Panc1 (cell line): ENCODE results near the gene TPRX1. TPM values are rescaled to one million over a fixed set of nuclear protein-coding genes. Genes with fewer than 3 reads are reported as not detected.
"Not testable (repeated sequence)": the region's sequence is repeated elsewhere in the genome, so short reads cannot be mapped to it uniquely, and the experiment has no call there.

Experiments
- ATAC-seq: fragments of 200-7000 bp; cut with Tn5 transposase; 2 replicates; pipeline ENCODE4 v1.9.1; 2020; ENCODE audit warnings: mild to moderate bottlenecking, moderate library complexity
- BruUV-seq: library from RNA; stranded (reverse); fragments of 400-500 nt; replicated peaks from 2 replicates; lab custom pipeline; 2021; lab: Mats Ljungman, UMichigan
- CTCF ChIA-PET: fragments of 300-600 bp; sonication (Branson Sonifier 250); formaldehyde crosslinking; loops from one replicate; lab custom pipeline; 2022; ENCODE audit warnings: antibody characterized with exemption; lab: Charles Lee
- POLR2A ChIA-PET: fragments of 300-600 bp; sonication (Branson Sonifier 250); formaldehyde crosslinking; loops from one replicate; lab custom pipeline; 2022; ENCODE audit warnings: antibody characterized with exemption; lab: Charles Lee
- DNase-seq: peaks from one replicate; pipeline ENCODE4 v3.0.0-alpha.2; 2010; ENCODE audit warnings: low read depth, low spot score
- H3K27ac ChIP-seq: 2 replicates; pipeline ENCODE4 v1.5.1; 2011; ENCODE audit warnings: mild to moderate bottlenecking, low read length, inconsistent platforms
- H3K27me3 ChIP-seq: fragments of 200-500 bp; sonication (Bioruptor generic); 2 replicates; pipeline ENCODE4 v1.6.0; 2014; ENCODE audit warnings: low read length, inconsistent platforms; ENCODE audit not compliant: control insufficient read depth, insufficient read depth
- H3K36me3 ChIP-seq: fragments of 200-500 bp; sonication (Bioruptor generic); 2 replicates; pipeline ENCODE4 v1.5.1; 2014; ENCODE audit warnings: inconsistent platforms, mild to moderate bottlenecking, low read length, moderate library complexity; ENCODE audit not compliant: control insufficient read depth, insufficient read depth
- H3K4me1 ChIP-seq: 2 replicates; pipeline ENCODE4 v1.5.1; 2011; ENCODE audit warnings: inconsistent platforms, mild to moderate bottlenecking, low read length, moderate library complexity; ENCODE audit not compliant: control insufficient read depth, insufficient read depth
- H3K4me3 ChIP-seq, 2 experiments: 2 replicates each; pipeline ENCODE4 v1.5.1; 2011 to 2012; ENCODE audit warnings: low read depth in 2 of 2, low read length in 2 of 2, mild to moderate bottlenecking in 2 of 2, inconsistent platforms in 1 of 2, moderate library complexity in 1 of 2
- H3K9me3 ChIP-seq: fragments of 200-500 bp; sonication (Bioruptor generic); 2 replicates; pipeline ENCODE4 v1.5.1; 2014; ENCODE audit warnings: low read depth, mild to moderate bottlenecking, inconsistent platforms, low read length, moderate library complexity; ENCODE audit not compliant: control insufficient read depth, insufficient read depth
- CTCF ChIP-seq: fragments of 450-650 bp; IDR thresholded peaks from 2 replicates; pipeline ENCODE4 v1.5.1; 2017; ENCODE audit warnings: mild to moderate bottlenecking
- POLR2AphosphoS5 ChIP-seq: IDR thresholded peaks from 2 replicates; pipeline ENCODE4 v1.6.1; 2012; ENCODE audit warnings: mild to moderate bottlenecking, low read depth, low read length, moderate library complexity
- REST ChIP-seq, 2 experiments: IDR thresholded peaks; 2 replicates each; pipeline ENCODE4 v1.6.1; 2011 to 2012; ENCODE audit warnings: low read depth in 2 of 2, control low read depth in 1 of 2, low read length in 1 of 2, mild to moderate bottlenecking in 1 of 2, moderate library complexity in 1 of 2; ENCODE audit not compliant: insufficient read depth in 1 of 2
- SIN3A ChIP-seq: IDR thresholded peaks from 2 replicates; pipeline ENCODE4 v1.6.1; 2012; ENCODE audit warnings: low read depth, mild to moderate bottlenecking, low read length, moderate library complexity, borderline replicate concordance; ENCODE audit not compliant: insufficient read depth
- TCF7L2 ChIP-seq: IDR thresholded peaks from 2 replicates; pipeline ENCODE4 v1.6.1; 2011; ENCODE audit warnings: mild to moderate bottlenecking, low read depth, low read length, inconsistent platforms
- in situ Hi-C: cut with HindIII; loops from 2 replicates; pipeline ENCODE4 v1.10.0; 2016; ENCODE audit warnings: low sequenced_read_pairs, low pct_unique_long_range_greater_than_20kb
- intact Hi-C: fragments of 100-400 bp; cut with micrococcal nuclease; formaldehyde crosslinking; loops from one replicate; pipeline ENCODE4 v1.10.0; 2022; ENCODE audit not compliant: unreplicated experiment
- total RNA-seq: library from RNA; stranded (reverse); gene quantifications from one replicate; pipeline ENCODE4 v1.2.1, GENCODE V29; 2021; ENCODE audit not compliant: unreplicated experiment

Gene TPRX1
- total RNA-seq, 1 experiment from 2014 or later: not detected

- TF ChIP-seq CTCF (no peak), POLR2AphosphoS5 (no peak), SIN3A (no peak), REST (IDR thresholded peaks at IDR 0.05; ENCODE audit: insufficient read depth in 1 of 2, low read depth in 2 of 2, low read length in 1 of 2) (no peak), TCF7L2 (no peak)
- no peaks in the 10 kb centered on the region for H3K9me3 ChIP-seq
- H3K27me3 ChIP-seq: no peaks in the 10 kb centered on the region
- no peak for ATAC-seq
- in situ Hi-C loops (no loop called here), intact Hi-C loops (loop anchor here (2.0 kb wide), 1 partner anchor 23 kb away; no protein-coding TSS in a partner anchor)
- CTCF ChIA-PET: interaction anchor here (0.6 kb wide), 1 partner anchor 90 kb away, joined by 3 read pairs; no protein-coding TSS in a partner anchor
- no peaks in the 10 kb centered on the region for H3K4me1 ChIP-seq
- BruUV-seq: no TSS peak
- POLR2A ChIA-PET: no interaction called here
- no peak overlapping the region for H3K27ac ChIP-seq
- no peak for DNase-seq
- H3K36me3 ChIP-seq: no peaks in the 10 kb centered on the region
- no peak overlapping the region for H3K4me3 ChIP-seq
Observed at GRCh38 chr19:47766359-47766620, 38.1 kb downstream of the TPRX1 start.

- Histone ChIP-seq H3K27ac (no peak overlapping the region), H3K4me3 (no peak overlapping the region), H3K36me3 (no peaks in the 10 kb centered on the region), H3K27me3 (no peaks in the 10 kb centered on the region), H3K4me1 (no peaks in the 10 kb centered on the region), H3K9me3 (no peaks in the 10 kb centered on the region)
- TF ChIP-seq CTCF (peak; percentile 86), SIN3A (no peak)
- no peak for DNase-seq
- no TSS peak for BruUV-seq
- CTCF ChIA-PET: interaction anchor here (0.5 to 1.1 kb wide), 9 partner anchors 24 to 488 kb away, joined by 3 to 7 read pairs (median 3); no protein-coding TSS in a partner anchor
- peak; percentile 90 for ATAC-seq
- intact Hi-C loops: loop anchor here (2.0 kb wide), 1 partner anchor 23 kb away; no protein-coding TSS in a partner anchor
- in situ Hi-C loops: no loop called here
- POLR2A ChIA-PET: no interaction called here
Observed at GRCh38 chr19:47765523-47766358, 38.6 kb downstream of the TPRX1 start.

- CTCF ChIA-PET: interaction anchor here (0.6 to 1.1 kb wide), 3 partner anchors 25 to 92 kb away, joined by 3 to 4 read pairs (median 3); no protein-coding TSS in a partner anchor
- POLR2A ChIA-PET: interaction anchor here (0.6 kb wide), 1 partner anchor 11 kb away, joined by 5 read pairs; no protein-coding TSS in a partner anchor
Observed at GRCh38 chr19:47764705-47765104, 39.6 kb downstream of the TPRX1 start.

More at GRCh38 chr19:47764705-47765104, 39.6 kb downstream of the TPRX1 start:
- H3K27me3 ChIP-seq, in situ Hi-C loops, H3K9me3 ChIP-seq, ATAC-seq, H3K4me1 ChIP-seq, H3K27ac ChIP-seq, intact Hi-C loops, BruUV-seq, H3K36me3 ChIP-seq, DNase-seq, H3K4me3 ChIP-seq: not testable (repeated sequence)
